Measurements from ENCODE around the gene CRYBG1. TPM values are rescaled to one million over a fixed set of nuclear protein-coding genes. Genes with fewer than 3 reads are reported as not detected.
A peak's percentile ranks its signal among the peaks of the same experiment; 100 is the strongest.

CRYBG1 gene
- total RNA-seq, 1 donor from 2014 or later = 3.9 TPM

DNA sequence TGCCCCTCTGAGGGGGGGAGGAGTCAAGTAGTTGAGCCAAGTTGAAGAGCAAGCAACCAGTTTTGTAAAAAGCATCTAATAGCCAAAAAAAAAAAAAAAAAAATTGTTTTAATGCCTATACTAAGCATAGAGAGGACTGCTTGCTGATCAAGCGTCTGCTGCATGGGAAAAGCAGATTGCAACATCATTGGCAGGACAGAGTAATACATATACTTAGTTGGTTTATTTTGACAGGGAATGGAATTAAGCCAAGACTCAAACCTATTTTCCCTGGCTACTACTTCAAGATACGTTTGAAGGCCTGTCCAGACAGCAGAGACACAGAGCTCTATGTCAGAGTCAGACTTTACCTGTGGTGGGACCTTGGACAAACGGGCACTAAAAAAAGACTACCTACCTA lies 148.3 kb downstream of the CRYBG1 start:
- no peak overlapping the region for H3K4me3 Mint-ChIP-seq (ENCODE audit: unreplicated experiment)
- H3K9me3 Mint-ChIP-seq (ENCODE audit: low read depth) = peaks cover 3% of the 10 kb centered on the region
- no peak overlapping the region for H3K27ac Mint-ChIP-seq (ENCODE audit: unreplicated experiment)
- H3K27me3 Mint-ChIP-seq (ENCODE audit: low read depth) = peaks cover 39% of the 10 kb centered on the region
- no peak for DNase-seq (ENCODE audit: low spot score)
- TF ChIP-seq, protein P1, sequence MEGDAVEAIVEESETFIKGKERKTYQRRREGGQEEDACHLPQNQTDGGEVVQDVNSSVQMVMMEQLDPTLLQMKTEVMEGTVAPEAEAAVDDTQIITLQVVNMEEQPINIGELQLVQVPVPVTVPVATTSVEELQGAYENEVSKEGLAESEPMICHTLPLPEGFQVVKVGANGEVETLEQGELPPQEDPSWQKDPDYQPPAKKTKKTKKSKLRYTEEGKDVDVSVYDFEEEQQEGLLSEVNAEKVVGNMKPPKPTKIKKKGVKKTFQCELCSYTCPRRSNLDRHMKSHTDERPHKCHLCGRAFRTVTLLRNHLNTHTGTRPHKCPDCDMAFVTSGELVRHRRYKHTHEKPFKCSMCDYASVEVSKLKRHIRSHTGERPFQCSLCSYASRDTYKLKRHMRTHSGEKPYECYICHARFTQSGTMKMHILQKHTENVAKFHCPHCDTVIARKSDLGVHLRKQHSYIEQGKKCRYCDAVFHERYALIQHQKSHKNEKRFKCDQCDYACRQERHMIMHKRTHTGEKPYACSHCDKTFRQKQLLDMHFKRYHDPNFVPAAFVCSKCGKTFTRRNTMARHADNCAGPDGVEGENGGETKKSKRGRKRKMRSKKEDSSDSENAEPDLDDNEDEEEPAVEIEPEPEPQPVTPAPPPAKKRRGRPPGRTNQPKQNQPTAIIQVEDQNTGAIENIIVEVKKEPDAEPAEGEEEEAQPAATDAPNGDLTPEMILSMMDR (IDR thresholded peaks at IDR 0.05) = no peak
- H3K36me3 Mint-ChIP-seq (ENCODE audit: low read depth) = no peaks in the 10 kb centered on the region
- H3K4me1 Mint-ChIP-seq (ENCODE audit: low read depth) = peaks cover 33% of the 10 kb centered on the region

DNA sequence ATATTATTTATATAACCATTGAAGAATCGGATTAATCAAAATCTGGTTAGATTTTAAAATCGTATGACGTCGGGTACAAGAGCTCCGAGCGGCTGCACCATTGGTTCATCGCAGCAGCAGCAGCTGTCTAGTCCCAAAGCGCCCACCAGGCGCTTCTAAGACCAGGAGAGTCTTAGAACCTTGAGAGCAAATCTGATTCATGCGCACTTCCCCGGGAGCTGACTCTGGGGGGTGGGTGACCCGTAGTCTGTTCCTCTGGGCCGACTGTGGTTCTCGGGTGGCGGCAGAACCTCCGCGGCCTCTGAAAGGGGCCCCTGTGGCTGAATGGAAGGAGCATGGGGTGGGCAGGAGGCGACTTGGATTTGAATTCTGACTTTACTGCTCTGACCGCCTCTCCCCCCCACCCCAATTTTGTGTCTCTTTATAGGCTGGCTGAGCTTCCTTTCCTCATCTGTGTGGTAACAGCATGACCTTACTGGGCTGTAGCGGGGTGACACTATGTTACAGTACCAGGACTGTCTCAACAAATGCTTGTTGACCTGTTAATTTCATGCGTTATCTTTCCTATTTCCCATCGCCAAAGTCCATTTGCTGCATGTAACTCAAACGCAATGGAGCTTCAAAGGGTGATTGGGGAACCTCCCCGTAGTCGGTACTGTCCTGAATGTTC lies 149.0 kb downstream of the CRYBG1 start:
- Mint-ChIP-seq H3K27ac (ENCODE audit: unreplicated experiment) (no peak overlapping the region), H3K4me1 (ENCODE audit: low read depth) (peaks cover 36% of the 10 kb centered on the region), H3K4me3 (ENCODE audit: unreplicated experiment) (peak overlapping the region; percentile 72), H3K36me3 (ENCODE audit: low read depth) (no peaks in the 10 kb centered on the region), H3K27me3 (ENCODE audit: low read depth) (peaks cover 37% of the 10 kb centered on the region), H3K9me3 (ENCODE audit: low read depth) (peaks cover 3% of the 10 kb centered on the region)
- no peak for DNase-seq (ENCODE audit: low spot score)
- TF ChIP-seq, protein P1 (IDR thresholded peaks at IDR 0.05) = peak; percentile 31

DNA sequence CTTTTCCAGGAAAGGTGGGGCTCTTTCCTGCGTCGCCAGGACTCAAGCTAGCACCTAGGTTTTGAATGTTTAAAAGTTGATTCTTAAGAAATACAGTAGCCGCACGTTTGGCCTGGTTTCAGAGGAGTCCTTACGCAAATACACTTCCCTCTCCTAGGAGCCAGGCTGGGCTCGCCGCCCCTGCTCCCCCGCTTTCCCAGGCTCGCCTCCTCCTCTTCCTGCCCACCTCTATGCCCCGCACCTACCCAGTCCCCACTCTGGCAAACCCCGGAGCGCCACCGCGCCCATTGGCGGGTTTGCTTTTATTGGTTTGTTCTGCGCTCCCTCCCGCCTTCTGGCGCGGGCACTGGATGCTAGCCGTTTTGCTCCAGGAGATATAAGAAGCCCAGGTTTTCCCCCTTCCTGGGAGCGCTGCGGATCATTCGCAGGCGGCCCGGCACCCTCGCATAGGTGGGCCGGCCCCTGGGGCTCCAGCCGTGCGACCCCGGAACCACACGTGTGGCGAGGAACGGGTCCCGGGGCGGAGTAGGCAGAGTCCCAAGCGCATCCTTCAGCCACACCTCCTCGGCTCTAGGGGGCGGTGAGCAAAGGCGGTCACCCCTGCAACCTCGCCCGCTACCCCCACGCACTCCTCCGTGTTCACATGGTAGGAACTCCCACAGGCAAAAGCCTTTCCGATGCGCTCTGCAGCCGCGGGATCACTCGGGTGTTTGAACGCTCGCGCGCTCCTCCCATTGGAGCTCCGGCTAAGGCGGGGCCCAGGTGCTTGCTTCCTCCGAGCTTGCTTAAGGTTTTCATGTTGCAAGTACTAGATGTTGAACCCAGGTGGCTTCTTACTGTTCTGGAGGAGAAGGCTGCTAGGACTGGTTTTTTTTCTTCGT lies 149.8 kb downstream of the CRYBG1 start:
- Mint-ChIP-seq H3K4me1 (ENCODE audit: low read depth) (peaks cover 36% of the 10 kb centered on the region), H3K27me3 (ENCODE audit: low read depth) (peaks cover 36% of the 10 kb centered on the region), H3K36me3 (ENCODE audit: low read depth) (no peaks in the 10 kb centered on the region), H3K4me3 (ENCODE audit: unreplicated experiment) (peak overlapping the region; percentile 72), H3K9me3 (ENCODE audit: low read depth) (peaks cover 3% of the 10 kb centered on the region), H3K27ac (ENCODE audit: unreplicated experiment) (no peak overlapping the region)
- TF ChIP-seq, protein P1 (IDR thresholded peaks at IDR 0.05) = peak; percentile 42
- no peak for DNase-seq (ENCODE audit: low spot score)

DNA sequence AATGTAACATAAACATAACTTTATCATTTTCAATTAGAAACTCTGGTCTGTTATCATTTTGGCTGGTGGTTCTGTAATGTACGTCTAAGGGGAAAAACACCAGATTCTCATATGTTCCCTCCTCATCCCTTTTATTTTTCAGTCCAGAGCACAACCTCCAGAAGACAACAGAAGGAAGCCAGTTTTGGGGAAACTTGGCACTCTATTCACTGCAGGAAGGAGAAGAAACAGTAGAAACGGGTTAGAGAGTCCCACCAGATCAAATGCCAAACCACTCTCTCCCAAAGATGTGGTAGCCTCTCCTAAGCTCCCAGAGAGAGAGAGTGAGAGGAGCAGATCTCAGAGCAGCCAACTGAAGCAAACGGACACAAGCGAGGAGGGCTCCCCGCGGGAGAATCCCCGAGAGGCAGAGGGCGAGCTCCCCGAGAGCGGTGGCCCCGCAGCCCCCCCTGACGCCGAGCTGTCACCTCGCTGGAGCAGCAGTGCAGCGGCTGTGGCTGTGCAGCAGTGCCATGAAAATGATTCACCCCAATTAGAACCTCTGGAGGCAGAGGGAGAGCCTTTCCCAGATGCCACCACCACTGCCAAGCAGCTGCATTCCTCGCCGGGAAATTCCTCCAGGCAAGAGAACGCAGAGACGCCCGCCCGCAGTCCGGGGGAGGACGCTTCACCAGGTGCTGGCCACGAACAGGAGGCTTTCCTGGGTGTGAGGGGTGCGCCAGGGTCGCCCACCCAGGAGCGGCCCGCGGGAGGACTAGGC lies 151.0 kb downstream of the CRYBG1 start:
- Mint-ChIP-seq H3K36me3 (ENCODE audit: low read depth) (no peaks in the 10 kb centered on the region), H3K4me3 (ENCODE audit: unreplicated experiment) (peak overlapping the region; percentile 72), H3K4me1 (ENCODE audit: low read depth) (peaks cover 36% of the 10 kb centered on the region), H3K9me3 (ENCODE audit: low read depth) (peaks cover 3% of the 10 kb centered on the region), H3K27me3 (ENCODE audit: low read depth) (peaks cover 31% of the 10 kb centered on the region), H3K27ac (ENCODE audit: unreplicated experiment) (no peak overlapping the region)
- TF ChIP-seq, protein P1 (IDR thresholded peaks at IDR 0.05) = no peak
- no peak for DNase-seq (ENCODE audit: low spot score)
